Esophagus muscularis mucosa (tissue), 3 donors: ENCODE data around the gene ORMDL3.

Experiments
- POLR2AphosphoS5 ChIP-seq, 2 donors: sonication (generic); formaldehyde crosslinking; IDR thresholded peaks; one replicate each; pipeline ENCODE4 v1.6.1; 2017; ENCODE audit warnings: antibody characterized with exemption in 2 of 2
- TF ChIP-seq, protein P1 (sequence below), 3 experiments: fragments of 200-600 bp in 2 of 3; fragments of 450-650 bp in 1 of 3; sonication (generic) in 2 of 3; IDR thresholded peaks; one replicate each; pipeline ENCODE4 v1.5.1; 2017 to 2019; ENCODE audit warnings: antibody characterized with exemption in 3 of 3, mild to moderate bottlenecking in 2 of 3, moderate library complexity in 1 of 3

DNA sequence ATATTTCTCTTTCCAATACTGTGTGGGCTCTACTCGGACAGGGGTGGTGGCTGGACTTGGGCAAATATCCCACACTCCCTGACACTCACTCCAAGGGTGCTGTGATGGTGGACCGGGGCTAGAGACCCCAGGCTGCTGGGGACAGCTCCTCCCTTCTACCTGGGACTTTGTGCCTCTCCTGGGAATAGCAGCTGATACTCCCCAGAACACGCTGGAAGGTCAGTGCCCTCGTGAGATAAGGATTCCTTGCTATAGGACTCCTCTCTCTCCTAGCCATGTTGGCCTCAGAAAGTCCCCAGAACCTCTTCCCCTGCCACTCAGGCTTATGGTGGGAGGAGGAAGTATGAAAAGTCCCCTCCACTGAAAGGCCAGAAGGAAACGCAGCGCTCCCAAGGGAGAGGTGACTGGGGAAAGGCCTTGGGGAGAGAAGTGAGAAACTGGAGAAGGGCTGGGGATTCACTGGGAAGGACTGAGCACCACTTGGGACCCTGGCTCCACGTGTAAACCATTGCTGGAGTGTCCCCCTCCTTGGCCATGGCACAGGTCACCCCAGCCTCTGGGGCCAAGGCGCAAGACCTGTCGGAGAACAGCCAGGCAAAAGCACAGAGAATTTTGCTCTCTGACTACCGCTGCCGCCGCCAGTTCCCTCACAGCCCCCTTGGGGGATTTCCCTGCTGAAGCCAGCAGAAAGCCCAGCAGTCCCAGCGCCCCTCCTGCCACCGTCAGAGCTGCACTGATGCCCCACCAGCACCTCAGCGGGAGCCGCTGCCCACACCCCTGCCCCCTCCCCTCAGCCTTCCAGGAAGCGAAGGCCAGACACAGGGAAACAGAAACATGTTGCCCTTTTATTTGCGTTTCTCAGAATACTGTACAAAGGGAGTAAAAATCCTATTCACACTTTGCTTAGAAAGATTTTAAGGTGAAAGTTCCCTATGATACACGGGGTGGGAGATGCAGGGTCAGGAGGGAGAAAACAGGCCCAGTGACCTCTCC lies 6.9 kb downstream of the ORMDL3 start:
- TF ChIP-seq, protein P1, sequence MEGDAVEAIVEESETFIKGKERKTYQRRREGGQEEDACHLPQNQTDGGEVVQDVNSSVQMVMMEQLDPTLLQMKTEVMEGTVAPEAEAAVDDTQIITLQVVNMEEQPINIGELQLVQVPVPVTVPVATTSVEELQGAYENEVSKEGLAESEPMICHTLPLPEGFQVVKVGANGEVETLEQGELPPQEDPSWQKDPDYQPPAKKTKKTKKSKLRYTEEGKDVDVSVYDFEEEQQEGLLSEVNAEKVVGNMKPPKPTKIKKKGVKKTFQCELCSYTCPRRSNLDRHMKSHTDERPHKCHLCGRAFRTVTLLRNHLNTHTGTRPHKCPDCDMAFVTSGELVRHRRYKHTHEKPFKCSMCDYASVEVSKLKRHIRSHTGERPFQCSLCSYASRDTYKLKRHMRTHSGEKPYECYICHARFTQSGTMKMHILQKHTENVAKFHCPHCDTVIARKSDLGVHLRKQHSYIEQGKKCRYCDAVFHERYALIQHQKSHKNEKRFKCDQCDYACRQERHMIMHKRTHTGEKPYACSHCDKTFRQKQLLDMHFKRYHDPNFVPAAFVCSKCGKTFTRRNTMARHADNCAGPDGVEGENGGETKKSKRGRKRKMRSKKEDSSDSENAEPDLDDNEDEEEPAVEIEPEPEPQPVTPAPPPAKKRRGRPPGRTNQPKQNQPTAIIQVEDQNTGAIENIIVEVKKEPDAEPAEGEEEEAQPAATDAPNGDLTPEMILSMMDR (IDR thresholded peaks at IDR 0.05), result no peak
- TF ChIP-seq POLR2AphosphoS5 (IDR thresholded peaks at IDR 0.05), result no peak
